Fibroblast of lung (primary cell): Measurements from ENCODE around the gene TGFBR2. TPM values are rescaled to one million over a fixed set of nuclear protein-coding genes. Genes with fewer than 3 reads are reported as not detected.

Source experiments
- DNase-seq, 2 donors: peaks; one replicate each; pipeline versions ENCODE4 v3.0.0 to v3.0.0-alpha.2; 2010; ENCODE audit warnings: low read depth in 2 of 2
- H2AFZ ChIP-seq: 2 replicates; pipeline ENCODE4 v1.5.1; 2012; ENCODE audit warnings: low read length, control low read depth, inconsistent platforms
- H3K27ac ChIP-seq: 2 replicates; pipeline ENCODE4 v1.5.1; 2011; ENCODE audit warnings: low read length, control low read depth; ENCODE audit not compliant: insufficient read depth
- H3K27me3 ChIP-seq: 2 replicates; pipeline ENCODE4 v1.5.1; 2011; ENCODE audit warnings: mild to moderate bottlenecking, low read length; ENCODE audit not compliant: control insufficient read depth, insufficient read depth
- H3K36me3 ChIP-seq: 2 replicates; pipeline ENCODE4 v1.5.1; 2011; ENCODE audit warnings: low read length; ENCODE audit not compliant: control insufficient read depth, insufficient read depth
- H3K4me1 ChIP-seq: 2 replicates; pipeline ENCODE4 v1.5.1; 2011; ENCODE audit warnings: low read length; ENCODE audit not compliant: control insufficient read depth, insufficient read depth; ENCODE audit errors: extremely low read depth
- H3K4me2 ChIP-seq: 2 replicates; pipeline ENCODE4 v1.5.1; 2011; ENCODE audit warnings: low read length, control low read depth; ENCODE audit not compliant: insufficient read depth; ENCODE audit errors: extremely low read depth
- H3K4me3 ChIP-seq, 4 experiments: fragments of 200-600 bp in 1 of 4; sonication (generic) in 1 of 4; replicated peaks in 1 of 4; 2 replicates each; pipeline ENCODE4 v1.5.1; 2011 to 2016; ENCODE audit warnings: low read length in 4 of 4, low read depth in 3 of 4, mild to moderate bottlenecking in 3 of 4, control low read depth in 2 of 4, inconsistent platforms in 1 of 4, mixed read lengths in 1 of 4; ENCODE audit not compliant: insufficient read depth in 1 of 4; ENCODE audit errors: control extremely low read depth in 1 of 4
- H3K79me2 ChIP-seq: 2 replicates; pipeline ENCODE4 v1.5.1; 2012; ENCODE audit warnings: mild to moderate bottlenecking, low read length, inconsistent platforms; ENCODE audit not compliant: control insufficient read depth, insufficient read depth
- H3K9ac ChIP-seq: 2 replicates; pipeline ENCODE4 v1.5.1; 2011; ENCODE audit warnings: mild to moderate bottlenecking, low read length, control low read depth; ENCODE audit not compliant: insufficient read depth
- H3K9me3 ChIP-seq: 2 replicates; pipeline ENCODE4 v1.5.1; 2012; ENCODE audit warnings: low read depth, low read length; ENCODE audit not compliant: control insufficient read depth, insufficient read depth
- H4K20me1 ChIP-seq: 2 replicates; pipeline ENCODE4 v1.5.1; 2011; ENCODE audit warnings: low read length; ENCODE audit not compliant: control insufficient read depth, insufficient read depth; ENCODE audit errors: extremely low read depth
- EZH2 ChIP-seq: IDR thresholded peaks from 2 replicates; pipeline ENCODE4 v1.5.1; 2012; ENCODE audit warnings: low read length, control low read depth, mild to moderate bottlenecking; ENCODE audit errors: missing control alignments
- polyA plus RNA-seq, 2 donors: library from polyadenylated mRNA; depleted of rRNA in 1 of 2; stranded (reverse) in 1 of 2; unstranded in 1 of 2; fragments of >200 nt; gene quantifications; 2 replicates each; pipeline ENCODE4 v1.2.1, GENCODE V29; 2011 to 2012; ENCODE audit warnings: missing spikeins in 1 of 2
- total RNA-seq: library from RNA; depleted of rRNA; stranded (reverse); fragments of >200 nt; gene quantifications from 2 replicates; pipeline ENCODE4 v1.2.1, GENCODE V29; 2014
- TF ChIP-seq, protein P1 (sequence below), 2 donors: IDR thresholded peaks in 1 of 2; conservative IDR thresholded peaks in 1 of 2; 1 replicate in 1 of 2; 2 replicates in 1 of 2; pipeline ENCODE4 v1.5.1; 2011 to 2012; ENCODE audit warnings: low read length in 2 of 2, control low read depth in 1 of 2, inconsistent platforms in 1 of 2, low read depth in 1 of 2, mild to moderate bottlenecking in 1 of 2

TGFBR2 gene
- total and polyA plus RNA-seq, 2 donors (not counting 1 experiment from before 2014, with no cell fraction given), result 93.0 to 126 TPM

DNA sequence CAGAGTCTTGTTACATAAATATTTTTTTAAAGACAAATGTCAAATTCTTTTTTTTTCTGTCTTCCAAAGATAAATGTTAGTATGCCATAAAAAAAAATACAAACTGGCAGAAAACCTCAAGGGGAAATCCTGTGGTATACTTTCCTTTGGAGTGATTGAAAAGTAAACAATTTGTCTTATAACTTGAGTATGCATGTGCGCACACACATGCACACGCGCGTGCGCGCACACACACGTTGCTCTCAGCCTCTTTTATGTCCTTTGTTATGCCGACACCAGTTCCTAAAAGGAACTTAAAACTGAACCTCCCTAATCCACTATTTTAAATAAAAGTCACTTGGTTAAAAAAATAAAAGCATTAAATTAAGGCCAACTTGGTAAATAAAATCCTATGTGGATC lies 58.1 kb downstream of the TGFBR2 start:
- H3K27me3 ChIP-seq, result no peaks in the 10 kb centered on the region
- no peak overlapping the region for H3K9ac ChIP-seq
- H3K4me1 ChIP-seq, result peaks cover 4% of the 10 kb centered on the region
- H3K79me2 ChIP-seq, result peaks cover 1% of the 10 kb centered on the region
- no peaks in the 10 kb centered on the region for H3K9me3 ChIP-seq
- no peak overlapping the region for H3K4me2 ChIP-seq
- no peaks in the 10 kb centered on the region for H4K20me1 ChIP-seq
- H2AFZ ChIP-seq, result no peak overlapping the region
- H3K36me3 ChIP-seq, result no peaks in the 10 kb centered on the region
- no peak overlapping the region for H3K27ac ChIP-seq
- no peak for DNase-seq
- TF ChIP-seq, protein P1, sequence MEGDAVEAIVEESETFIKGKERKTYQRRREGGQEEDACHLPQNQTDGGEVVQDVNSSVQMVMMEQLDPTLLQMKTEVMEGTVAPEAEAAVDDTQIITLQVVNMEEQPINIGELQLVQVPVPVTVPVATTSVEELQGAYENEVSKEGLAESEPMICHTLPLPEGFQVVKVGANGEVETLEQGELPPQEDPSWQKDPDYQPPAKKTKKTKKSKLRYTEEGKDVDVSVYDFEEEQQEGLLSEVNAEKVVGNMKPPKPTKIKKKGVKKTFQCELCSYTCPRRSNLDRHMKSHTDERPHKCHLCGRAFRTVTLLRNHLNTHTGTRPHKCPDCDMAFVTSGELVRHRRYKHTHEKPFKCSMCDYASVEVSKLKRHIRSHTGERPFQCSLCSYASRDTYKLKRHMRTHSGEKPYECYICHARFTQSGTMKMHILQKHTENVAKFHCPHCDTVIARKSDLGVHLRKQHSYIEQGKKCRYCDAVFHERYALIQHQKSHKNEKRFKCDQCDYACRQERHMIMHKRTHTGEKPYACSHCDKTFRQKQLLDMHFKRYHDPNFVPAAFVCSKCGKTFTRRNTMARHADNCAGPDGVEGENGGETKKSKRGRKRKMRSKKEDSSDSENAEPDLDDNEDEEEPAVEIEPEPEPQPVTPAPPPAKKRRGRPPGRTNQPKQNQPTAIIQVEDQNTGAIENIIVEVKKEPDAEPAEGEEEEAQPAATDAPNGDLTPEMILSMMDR (conservative IDR thresholded peaks at IDR 0.05 in 1 of 2, IDR thresholded peaks at IDR 0.05 in 1 of 2; ENCODE audit: low read depth in 1 of 2, low read length in 2 of 2), result no peak
- TF ChIP-seq EZH2, result no peak
- no peak overlapping the region for H3K4me3 ChIP-seq

DNA sequence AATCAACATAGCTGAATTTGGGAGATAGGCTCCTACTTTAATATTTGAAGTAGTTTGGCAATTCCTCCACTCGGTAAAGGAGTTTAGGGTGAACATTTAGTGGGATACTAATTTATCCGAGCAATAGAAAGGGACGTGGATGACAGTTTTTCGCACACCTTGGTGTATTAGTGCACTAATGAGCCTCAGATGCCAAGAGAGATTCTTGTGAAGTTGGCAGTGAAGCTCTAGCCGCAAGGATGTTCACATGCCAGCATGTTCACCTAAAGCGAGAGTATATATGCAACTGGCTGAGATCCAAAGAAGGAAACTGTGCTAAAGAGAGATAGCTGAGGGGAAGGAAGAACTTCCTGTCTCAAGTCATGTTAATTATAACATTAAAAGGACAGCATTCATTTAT lies 58.5 kb downstream of the TGFBR2 start:
- H3K27ac ChIP-seq, result no peak overlapping the region
- TF ChIP-seq EZH2, result no peak
- TF ChIP-seq, protein P1 (conservative IDR thresholded peaks at IDR 0.05 in 1 of 2, IDR thresholded peaks at IDR 0.05 in 1 of 2; ENCODE audit: low read depth in 1 of 2, low read length in 2 of 2), result no peak

DNA sequence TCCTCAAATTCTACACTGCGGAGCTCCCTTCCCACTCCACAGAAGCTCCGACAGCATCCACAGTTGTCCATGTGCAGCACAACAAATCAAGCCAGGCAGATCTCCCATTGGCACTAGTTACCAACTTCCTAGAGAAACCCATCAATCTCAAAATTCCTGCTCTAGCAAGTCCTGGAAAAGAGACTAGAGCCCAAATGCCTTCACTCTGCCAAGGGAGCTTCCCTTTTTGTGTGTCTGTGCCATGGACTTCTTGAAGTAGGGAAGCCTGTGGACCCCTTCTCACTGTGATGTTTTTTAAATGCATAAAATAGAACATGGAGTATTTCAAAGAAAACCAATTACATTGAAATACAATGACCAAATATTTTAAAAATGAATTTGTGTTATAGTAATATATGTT lies 59.1 kb downstream of the TGFBR2 start:
- TF ChIP-seq, protein P1 (conservative IDR thresholded peaks at IDR 0.05 in 1 of 2, IDR thresholded peaks at IDR 0.05 in 1 of 2; ENCODE audit: low read depth in 1 of 2, low read length in 2 of 2), result no peak
- no peak for TF ChIP-seq EZH2
- Histone ChIP-seq H3K27me3 (no peaks in the 10 kb centered on the region), H2AFZ (no peak overlapping the region), H4K20me1 (no peaks in the 10 kb centered on the region), H3K79me2 (peaks cover 1% of the 10 kb centered on the region), H3K9me3 (no peaks in the 10 kb centered on the region), H3K4me3 (no peak overlapping the region), H3K27ac (no peak overlapping the region), H3K4me1 (no peaks in the 10 kb centered on the region), H3K9ac (no peak overlapping the region), H3K4me2 (no peak overlapping the region), H3K36me3 (no peaks in the 10 kb centered on the region)
- no peak for DNase-seq

More for the DNA sequence above, 58.5 kb downstream of the TGFBR2 start:
- Histone ChIP-seq H3K36me3 (no peaks in the 10 kb centered on the region), H3K4me1 (no peaks in the 10 kb centered on the region), H3K9me3 (no peaks in the 10 kb centered on the region), H4K20me1 (no peaks in the 10 kb centered on the region), H3K4me3 (no peak overlapping the region), H2AFZ (no peak overlapping the region), H3K27me3 (no peaks in the 10 kb centered on the region), H3K79me2 (peaks cover 1% of the 10 kb centered on the region), H3K4me2 (no peak overlapping the region), H3K9ac (no peak overlapping the region)
- no peak for DNase-seq
